ENCODE measurements around the gene PAOX.

PAOX gene

GRCh38 chr10:133339708-133340380, 39.2 kb upstream of the PAOX start:
- Histone ChIP-seq H3K4me3 (ENCODE audit: low read depth in 1 of 2, low read length in 2 of 2) (no peak overlapping the region), H3K9ac (ENCODE audit: low read depth, low read length) (no peak overlapping the region), H4K20me1 (ENCODE audit: insufficient read depth, low read length) (no peaks in the 10 kb centered on the region; the same call in 1 of the 2 replicates), H3K79me2 (ENCODE audit: insufficient read depth, low read length) (no peaks in the 10 kb centered on the region), H2AFZ (ENCODE audit: low read depth, low read length) (no peak overlapping the region), H3K4me1 (ENCODE audit: insufficient read depth, low read length) (no peaks in the 10 kb centered on the region), H3K9me3 (ENCODE audit: insufficient read depth, low read length, severe bottlenecking) (no peaks in the 10 kb centered on the region), H3K36me3 (ENCODE audit: insufficient read depth, low read length) (no peaks in the 10 kb centered on the region), H3K27ac (ENCODE audit: low read length) (no peak overlapping the region), H3K27me3 (ENCODE audit: insufficient read depth, low read length, poor library complexity) (no peaks in the 10 kb centered on the region), H3K4me2 (ENCODE audit: insufficient read depth, low read length) (no peak overlapping the region)
- DNase-seq (no peak), ATAC-seq (ENCODE audit: insufficient read depth, low read depth) (no peak)
- TF ChIP-seq, protein P1, sequence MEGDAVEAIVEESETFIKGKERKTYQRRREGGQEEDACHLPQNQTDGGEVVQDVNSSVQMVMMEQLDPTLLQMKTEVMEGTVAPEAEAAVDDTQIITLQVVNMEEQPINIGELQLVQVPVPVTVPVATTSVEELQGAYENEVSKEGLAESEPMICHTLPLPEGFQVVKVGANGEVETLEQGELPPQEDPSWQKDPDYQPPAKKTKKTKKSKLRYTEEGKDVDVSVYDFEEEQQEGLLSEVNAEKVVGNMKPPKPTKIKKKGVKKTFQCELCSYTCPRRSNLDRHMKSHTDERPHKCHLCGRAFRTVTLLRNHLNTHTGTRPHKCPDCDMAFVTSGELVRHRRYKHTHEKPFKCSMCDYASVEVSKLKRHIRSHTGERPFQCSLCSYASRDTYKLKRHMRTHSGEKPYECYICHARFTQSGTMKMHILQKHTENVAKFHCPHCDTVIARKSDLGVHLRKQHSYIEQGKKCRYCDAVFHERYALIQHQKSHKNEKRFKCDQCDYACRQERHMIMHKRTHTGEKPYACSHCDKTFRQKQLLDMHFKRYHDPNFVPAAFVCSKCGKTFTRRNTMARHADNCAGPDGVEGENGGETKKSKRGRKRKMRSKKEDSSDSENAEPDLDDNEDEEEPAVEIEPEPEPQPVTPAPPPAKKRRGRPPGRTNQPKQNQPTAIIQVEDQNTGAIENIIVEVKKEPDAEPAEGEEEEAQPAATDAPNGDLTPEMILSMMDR (IDR thresholded peaks at IDR 0.05; ENCODE audit: borderline replicate concordance, extremely low read depth, low read length, poor library complexity, severe bottlenecking) = no peak

DNA sequence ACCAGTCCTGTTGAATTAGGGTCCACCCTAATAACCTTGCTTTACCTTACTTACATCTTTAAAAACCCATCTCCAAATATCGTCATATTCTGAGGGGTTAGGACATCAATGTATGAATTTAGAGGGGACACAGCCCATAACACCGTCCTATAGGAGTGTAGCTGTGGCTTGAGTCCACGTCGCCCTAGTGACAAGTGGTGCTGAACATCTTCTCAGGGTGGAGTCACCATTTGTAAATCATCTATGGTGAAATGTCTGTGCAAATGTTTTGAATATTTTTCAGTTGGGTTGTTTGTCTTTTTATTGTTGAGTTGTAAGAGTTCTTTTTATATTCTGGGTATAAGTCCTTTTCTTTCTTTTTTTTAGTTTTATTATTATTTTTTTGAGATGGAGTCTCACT, 37.1 kb upstream of the PAOX start:
- H3K9ac ChIP-seq (ENCODE audit: low read depth, low read length) = no peak overlapping the region
- no peaks in the 10 kb centered on the region for H3K27me3 ChIP-seq (ENCODE audit: insufficient read depth, low read length, poor library complexity)
- TF ChIP-seq, protein P1 (IDR thresholded peaks at IDR 0.05; ENCODE audit: borderline replicate concordance, extremely low read depth, low read length, poor library complexity, severe bottlenecking) = no peak
- TF ChIP-seq EZH2 (IDR thresholded peaks at IDR 0.05; ENCODE audit: borderline replicate concordance, low read depth, low read length, severe bottlenecking) = no peak
- no peak overlapping the region for H3K4me2 ChIP-seq (ENCODE audit: insufficient read depth, low read length)
- ATAC-seq (ENCODE audit: insufficient read depth, low read depth) (no peak), DNase-seq (no peak)
- no peak overlapping the region for H3K27ac ChIP-seq (ENCODE audit: low read length)
- H3K79me2 ChIP-seq (ENCODE audit: insufficient read depth, low read length) = no peaks in the 10 kb centered on the region
- no peak overlapping the region for H3K4me3 ChIP-seq (ENCODE audit: low read depth in 1 of 2, low read length in 2 of 2)
- H2AFZ ChIP-seq (ENCODE audit: low read depth, low read length) = no peak overlapping the region
- no peaks in the 10 kb centered on the region for H3K36me3 ChIP-seq (ENCODE audit: insufficient read depth, low read length)
- no peaks in the 10 kb centered on the region for H3K9me3 ChIP-seq (ENCODE audit: insufficient read depth, low read length, severe bottlenecking)
- no peaks in the 10 kb centered on the region; the same call in 1 of the 2 replicates for H4K20me1 ChIP-seq (ENCODE audit: insufficient read depth, low read length)
- no peaks in the 10 kb centered on the region for H3K4me1 ChIP-seq (ENCODE audit: insufficient read depth, low read length)

GRCh38 chr10:133342942-133343341, 36.1 kb upstream of the PAOX start:
- no peak overlapping the region for H3K4me2 ChIP-seq (ENCODE audit: insufficient read depth, low read length)
- no peaks in the 10 kb centered on the region; the same call in 1 of the 2 replicates for H4K20me1 ChIP-seq (ENCODE audit: insufficient read depth, low read length)
- no peak overlapping the region for H3K27ac ChIP-seq (ENCODE audit: low read length)
- H3K79me2 ChIP-seq (ENCODE audit: insufficient read depth, low read length) = no peaks in the 10 kb centered on the region
- H3K27me3 ChIP-seq (ENCODE audit: insufficient read depth, low read length, poor library complexity) = no peaks in the 10 kb centered on the region
- no peak for DNase-seq
- no peak for ATAC-seq (ENCODE audit: insufficient read depth, low read depth)
- no peaks in the 10 kb centered on the region for H3K36me3 ChIP-seq (ENCODE audit: insufficient read depth, low read length)
- H3K9ac ChIP-seq (ENCODE audit: low read depth, low read length) = no peak overlapping the region
- H3K4me1 ChIP-seq (ENCODE audit: insufficient read depth, low read length) = no peaks in the 10 kb centered on the region
- H3K9me3 ChIP-seq (ENCODE audit: insufficient read depth, low read length, severe bottlenecking) = no peaks in the 10 kb centered on the region
- H3K4me3 ChIP-seq (ENCODE audit: low read depth in 1 of 2, low read length in 2 of 2) = no peak overlapping the region
- TF ChIP-seq, protein P1 (IDR thresholded peaks at IDR 0.05; ENCODE audit: borderline replicate concordance, extremely low read depth, low read length, poor library complexity, severe bottlenecking) = no peak
- no peak for TF ChIP-seq EZH2 (IDR thresholded peaks at IDR 0.05; ENCODE audit: borderline replicate concordance, low read depth, low read length, severe bottlenecking)
- no peak overlapping the region for H2AFZ ChIP-seq (ENCODE audit: low read depth, low read length)

All from DND-41 (cell line).